ENCODE data around the gene MCUB.
A peak's percentile ranks its signal among the peaks of the same experiment; 100 is the strongest.

The MCUB gene

DNA sequence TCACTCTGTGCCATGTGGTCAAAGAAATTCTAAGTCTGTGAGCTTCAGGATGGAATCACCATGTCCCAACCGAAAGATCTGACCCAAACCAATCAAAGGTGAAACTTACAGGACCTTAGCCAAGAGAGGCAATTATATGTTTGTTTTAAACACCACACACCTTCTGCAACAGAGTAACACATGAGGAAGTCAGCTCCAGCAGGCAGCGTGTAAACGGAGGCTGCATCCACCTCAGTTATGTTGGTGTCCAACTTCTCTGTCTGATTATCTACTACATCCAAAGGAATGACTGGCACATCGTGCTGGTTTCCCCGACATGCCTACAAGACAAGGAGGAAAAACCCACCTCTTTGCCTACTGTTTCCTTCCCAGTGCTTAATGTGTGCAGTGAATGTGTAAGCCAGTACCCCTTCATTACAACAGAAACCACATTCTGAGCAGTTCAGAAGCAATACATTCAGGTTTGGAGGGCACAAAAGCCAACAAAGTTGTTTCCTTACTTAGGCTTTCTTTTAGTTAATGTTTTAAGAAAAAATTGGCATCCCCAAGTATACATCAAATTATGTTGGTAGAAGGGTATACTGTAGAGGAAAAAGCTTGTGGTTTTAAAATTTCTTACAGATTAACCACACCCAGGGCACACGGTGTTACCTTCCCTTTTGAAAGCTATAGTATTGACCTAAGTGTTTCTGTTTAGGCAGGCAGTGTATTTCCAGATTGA lies 130.8 kb downstream of the MCUB start:
- DNase-seq = no peak

DNA sequence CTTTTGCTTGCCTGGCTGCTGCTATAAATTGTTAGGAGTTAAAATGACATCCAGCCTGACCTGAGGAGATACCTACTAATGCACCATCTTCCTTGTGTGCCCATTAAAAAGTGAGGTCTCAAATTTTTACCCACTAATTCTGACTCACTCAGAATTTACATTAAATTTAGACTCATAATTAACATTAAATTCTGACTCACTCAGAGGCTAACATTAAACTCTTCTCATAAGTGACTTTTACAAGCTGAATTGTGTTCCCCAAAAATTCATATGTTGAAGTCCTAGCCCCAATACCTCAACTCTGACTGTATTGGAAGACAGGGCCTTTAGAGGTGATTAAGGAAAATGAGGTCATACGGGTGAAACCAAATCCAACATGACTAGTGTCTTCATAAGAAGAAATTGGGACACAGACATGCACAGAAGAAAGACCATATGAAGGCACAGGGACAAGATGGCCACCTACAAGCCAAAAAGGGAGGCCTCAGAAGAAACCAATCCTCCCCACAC lies 131.4 kb downstream of the MCUB start:
- no peak for DNase-seq

DNA sequence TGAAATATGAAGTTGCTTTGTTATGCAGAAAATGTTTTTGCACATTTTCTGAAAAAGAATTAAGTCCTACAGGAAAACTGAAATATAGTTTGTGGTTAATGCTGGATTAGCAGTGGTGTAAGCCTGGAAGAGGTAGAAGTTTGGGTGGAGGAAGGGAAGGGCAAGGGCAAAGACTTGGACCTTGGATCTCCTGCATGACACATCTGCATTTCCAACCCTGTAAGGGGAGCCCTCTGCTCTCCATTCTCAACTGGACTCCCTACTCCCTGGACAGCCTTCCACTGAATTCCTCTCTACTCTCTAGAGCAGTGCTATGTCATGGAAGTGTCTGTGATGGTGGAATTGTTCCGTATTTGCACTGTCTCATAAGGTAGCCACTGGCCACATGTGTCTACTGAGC lies 138.6 kb downstream of the MCUB start:
- DNase-seq = no peak

DNA sequence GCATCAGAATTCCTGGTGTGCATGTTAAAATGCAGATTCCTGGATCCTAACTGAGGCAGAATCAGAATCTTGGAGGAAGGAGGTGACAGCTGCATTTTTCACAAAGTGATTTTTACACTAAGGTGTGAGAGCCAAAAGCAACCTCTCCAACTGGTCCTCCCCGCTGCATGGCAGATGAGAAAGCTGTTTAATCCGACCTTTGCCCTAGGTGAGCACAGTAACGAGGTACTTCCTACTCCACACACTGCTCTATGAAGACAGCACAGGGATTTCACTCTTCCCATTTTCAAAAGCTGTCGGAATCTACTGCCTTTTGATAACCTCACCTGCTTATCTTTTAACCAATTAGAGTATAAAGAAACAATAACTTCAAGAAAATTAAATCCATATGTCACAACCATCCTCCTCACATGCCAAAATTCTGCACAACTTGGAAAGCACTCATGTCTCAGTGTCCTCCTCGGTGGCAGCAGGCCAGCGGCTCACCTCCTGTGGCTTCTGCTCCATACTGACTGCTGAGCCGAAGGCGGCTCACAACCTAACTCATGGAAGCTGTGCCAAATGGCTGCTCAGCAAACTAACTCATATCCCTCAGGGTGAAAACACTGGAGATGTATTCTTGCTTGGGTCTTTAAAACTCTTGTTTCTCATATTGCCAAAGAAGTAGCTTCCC lies 139.6 kb downstream of the MCUB start:
- DNase-seq = no peak

DNA sequence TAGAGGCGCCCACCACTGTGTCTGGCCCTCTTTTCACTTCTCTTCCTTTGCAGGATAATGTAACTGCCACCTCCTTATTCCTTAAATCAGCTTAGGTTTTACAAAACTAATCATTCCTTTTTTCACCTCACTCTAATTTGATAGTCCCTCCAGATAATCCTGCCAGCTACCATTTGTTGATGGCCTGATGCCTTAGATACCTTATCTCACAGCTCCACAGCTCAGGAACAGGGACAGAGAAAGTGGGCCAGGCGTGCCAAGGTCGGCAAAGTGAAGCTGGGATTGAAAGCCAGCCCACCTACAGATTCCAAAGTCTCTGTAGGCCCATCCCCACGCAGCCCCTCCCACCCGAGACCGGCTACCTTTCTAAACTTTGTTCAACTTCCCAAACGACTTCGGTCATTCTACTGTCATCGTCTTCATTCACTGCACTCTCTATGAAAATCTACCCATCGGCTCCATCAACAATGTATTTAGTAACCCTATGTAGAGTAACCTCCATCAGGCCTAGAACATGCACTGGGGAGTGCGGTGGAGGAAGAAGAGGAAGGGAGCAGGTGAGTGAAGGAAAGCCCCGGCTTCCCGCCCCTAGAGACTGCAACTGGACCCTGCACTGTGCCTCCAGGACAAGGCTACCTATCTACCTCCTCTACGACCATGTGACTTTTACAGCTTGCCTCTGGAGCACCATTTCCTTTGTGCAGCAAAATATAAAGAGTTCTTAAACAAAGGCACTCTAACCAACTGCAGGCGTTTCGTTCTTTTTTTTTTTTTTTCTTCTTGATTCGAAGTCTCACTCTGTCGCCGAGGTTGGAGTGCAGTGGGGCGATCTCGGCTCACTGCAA lies 141.7 kb downstream of the MCUB start:
- no peak for DNase-seq

DNA sequence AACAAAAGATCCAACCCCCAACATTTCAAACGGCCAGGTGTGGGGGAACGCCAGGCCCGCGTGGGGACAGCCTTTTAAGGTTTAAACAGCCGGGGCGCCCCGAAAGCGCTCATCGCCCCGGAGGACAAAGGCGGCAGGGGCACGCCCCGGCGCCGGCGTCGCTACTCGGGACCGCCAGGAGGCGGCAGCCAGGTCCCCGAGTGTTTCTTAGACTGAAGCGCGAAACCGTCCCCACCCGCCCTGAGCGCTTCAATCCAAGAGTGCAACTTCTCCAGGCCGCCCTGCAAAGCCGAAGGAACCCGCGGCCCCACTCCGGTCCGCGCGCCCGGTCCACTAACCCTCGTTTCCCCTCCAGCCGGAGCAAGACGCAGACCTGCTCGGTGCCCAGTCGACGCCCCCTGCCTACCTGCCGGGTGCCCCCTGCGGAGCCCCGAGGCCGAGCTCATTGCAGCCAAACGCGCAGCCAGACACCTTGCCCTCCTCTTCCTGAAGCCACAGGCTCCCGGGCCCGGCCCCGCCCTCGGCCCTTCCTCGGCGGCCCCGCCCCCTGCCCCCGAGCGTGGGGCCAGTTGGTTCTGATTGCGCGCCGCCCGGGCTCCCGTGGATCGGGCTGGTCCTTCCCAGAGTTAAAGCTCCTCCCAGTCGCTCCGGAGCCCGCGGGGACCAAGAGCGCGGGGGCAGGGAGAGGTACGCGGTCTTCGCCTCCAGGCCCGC lies 143.1 kb downstream of the MCUB start, which contains the start of gene CASP6:
Gene CASP6 (minus strand): TSS at position 496 of the 714 bp plus-strand sequence. CDS start 50 bp downstream, at position 446.
- DNase-seq = peak; percentile 73

DNA sequence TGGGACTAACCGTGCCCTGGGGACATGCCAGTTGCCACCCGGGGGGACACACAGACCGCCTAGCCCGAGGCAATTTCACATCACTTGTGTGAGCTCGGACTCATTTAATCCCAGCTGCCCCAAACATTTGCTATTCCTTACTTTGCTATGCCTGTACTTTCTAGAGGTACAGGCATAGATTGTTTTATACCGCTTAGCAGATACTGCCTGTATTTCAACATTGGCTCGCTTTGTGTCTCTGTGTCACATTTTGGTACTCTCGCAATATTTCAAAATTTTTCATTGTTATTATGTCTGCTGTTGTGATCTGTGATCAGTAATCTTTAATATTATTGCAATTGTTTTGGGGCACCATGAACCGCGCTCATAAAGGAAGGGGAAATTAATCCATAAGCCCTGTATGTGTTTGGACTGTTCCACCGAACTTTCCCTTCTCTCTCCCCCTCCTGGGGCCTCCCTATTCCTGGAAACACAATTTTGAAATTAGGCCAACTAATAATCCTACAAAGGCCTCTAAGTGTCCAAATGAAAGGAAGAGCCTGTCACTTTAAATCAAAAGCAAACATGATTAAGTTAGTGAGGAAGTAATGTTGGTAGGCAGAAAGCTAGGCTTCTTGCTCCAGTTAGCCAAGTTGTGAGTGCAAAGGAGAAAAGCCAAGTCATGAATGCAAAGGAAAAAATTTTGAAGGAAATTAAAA lies 143.8 kb downstream of the MCUB start:
- DNase-seq = no peak

DNA sequence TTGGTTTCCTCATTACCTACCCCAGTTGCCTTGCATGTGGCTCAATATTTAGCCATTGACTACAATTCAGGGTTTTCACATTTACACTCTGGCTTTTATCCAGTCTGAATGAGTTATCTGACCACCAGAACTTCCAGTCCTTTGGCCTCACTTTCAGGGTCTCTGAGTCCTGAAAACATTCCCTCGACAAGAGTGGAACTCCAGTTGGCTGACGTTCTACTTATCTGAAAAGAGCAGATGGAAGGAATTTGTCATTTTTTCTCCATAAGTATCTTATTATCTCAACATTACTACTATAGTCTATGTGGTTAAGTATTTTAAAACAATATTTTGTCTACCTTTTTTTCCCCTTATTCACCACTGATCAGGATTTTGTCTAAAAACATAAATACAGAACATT lies 148.4 kb downstream of the MCUB start:
- DNase-seq = no peak

DNA sequence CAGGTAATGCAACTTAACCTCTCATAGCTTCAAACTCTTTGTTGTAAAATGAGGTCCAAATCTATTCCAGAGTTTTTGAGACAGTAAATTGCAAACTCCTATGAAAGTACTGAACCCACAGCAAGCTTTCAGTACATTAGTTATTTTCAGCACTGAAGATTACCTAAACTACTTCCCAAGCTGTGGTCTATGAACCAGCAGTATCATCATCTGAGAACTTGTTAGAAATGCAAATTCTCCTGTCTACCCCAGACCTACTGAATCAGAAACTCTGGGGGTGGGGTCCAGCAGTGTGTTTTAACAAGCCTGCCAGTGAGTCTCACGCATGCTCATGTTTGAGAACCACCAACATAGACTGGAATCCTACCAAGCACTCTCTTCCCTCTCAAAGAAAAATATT lies 148.9 kb downstream of the MCUB start:
- DNase-seq = no peak

DNA sequence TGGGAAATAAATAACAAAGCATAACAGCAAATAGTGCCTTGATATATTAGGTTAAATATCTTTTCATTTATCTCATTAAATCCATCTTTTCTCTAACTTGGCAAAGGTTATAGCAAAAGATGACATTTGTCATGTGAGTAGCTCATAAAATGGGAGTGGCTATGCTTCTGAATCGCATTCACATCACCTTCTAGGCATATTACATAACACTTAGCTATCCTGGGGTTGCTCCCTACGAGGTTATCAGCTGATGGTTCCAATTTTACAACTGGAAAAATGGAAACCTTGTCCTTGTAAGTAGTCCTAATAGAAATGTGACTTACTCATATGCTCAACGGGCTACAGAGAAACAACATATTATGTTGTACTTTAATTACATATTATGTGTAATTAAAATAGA lies 153.5 kb downstream of the MCUB start:
- no peak for DNase-seq

DNA sequence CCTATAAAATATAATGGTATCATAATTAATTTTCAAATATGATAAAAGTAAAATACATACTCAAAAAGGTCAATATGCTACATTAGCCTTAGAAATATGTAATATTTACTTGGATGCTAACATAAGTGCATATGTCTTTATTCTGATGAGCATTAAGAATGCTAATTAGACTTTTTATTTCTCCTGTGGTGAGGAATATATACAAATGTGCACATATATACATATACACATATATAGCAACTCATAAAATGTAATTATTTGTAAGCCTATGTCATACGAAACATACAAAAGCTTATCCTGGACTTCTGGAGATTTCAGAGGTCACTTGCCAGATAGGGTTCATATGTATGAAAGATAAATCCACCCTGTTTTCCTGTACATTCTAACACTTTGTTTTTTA lies 158.7 kb downstream of the MCUB start:
- no peak for DNase-seq

DNA sequence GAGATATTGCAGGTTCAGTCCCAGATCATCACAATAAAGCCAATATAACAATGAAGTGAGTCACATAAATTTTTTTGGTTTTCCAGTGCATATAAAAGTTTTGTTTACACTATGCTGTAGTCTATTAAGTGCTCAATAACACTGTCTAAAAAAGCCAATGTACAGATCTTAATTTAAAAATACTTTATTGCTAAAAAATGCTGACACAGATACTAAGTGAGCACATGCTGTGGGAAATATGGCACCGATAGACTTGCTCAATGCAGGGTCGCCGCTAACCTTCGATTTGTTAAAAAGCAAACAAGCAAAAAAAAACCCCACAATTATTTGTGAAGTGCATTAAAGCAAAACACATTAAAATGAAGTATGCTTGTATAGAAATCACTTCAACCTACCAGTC lies 159.6 kb downstream of the MCUB start:
- DNase-seq = no peak

DNA sequence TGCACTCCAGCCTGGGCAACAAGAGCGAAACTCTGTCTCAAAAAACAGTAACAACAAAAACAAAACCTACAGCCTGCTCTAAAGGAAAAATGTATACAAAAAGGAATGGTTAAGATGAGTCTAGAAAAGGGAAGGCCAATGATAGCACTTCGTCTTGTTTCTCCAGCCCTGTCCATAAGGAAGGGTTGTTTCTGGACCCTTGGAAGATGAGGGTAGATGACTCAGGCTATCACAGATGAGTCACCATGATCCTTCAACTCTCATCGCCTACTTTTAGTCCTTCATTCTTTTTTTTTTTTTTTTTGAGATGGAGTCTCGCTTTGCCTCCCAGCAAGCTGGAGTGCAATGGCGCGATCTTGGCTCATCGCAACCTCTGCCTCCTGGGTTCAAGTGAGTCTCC lies 161.0 kb downstream of the MCUB start:
- DNase-seq = no peak

DNA sequence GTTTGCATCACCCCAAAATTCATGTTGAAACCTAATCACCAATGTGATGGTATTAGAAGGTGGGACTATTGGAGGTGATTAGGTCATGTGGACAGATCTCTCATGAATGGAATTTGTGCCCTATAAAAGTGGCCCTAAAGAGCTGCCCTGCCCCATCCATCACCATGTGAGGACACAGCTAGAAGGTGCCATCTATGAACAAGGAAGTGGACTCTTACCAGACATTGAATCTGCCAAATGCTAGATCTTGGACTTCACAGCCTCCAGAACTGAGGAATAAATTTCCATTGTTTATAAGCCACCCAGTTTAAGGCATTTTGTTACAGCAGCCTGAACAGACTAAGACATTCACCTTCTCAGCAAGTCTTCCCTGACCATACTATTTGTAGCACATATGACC lies 162.3 kb downstream of the MCUB start:
- no peak for DNase-seq

DNA sequence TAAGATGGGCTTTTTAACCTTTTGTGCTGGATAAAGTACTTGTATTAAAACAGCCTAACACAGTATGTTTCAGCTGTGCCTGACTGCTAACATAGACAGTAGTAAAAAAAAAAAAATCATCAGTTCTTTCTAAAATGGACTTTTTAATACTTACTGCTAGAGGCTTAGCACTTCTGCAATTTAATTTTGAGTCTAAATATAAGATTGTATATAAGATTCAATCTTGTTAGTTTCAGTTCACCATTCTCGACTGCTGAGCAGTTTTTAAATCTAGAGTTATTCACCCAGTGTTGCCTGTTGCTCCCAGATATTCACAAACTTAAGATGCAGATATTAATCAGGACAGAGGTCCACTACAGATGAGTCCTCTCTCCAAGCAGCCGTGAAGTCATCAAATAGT lies 163.1 kb downstream of the MCUB start:
- no peak for DNase-seq

DNA sequence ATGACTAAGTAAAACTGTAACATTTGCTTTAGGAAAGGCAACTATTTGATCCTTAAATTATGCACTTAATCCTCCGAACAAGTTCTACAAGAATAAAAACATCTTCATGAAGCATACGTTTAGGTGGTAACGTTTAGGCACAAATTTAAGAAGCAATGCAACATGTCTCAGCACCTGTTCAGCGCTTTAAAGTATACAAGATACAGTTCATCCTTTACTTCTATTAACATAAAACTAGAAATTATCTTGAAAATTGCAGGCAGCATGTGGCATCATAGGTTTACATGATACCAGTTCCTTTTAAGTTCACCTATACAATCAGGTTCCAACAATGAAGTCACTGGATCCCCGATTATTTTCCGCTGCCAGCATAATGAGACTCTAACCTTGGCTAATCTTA lies 168.3 kb downstream of the MCUB start:
- DNase-seq = no peak

DNA sequence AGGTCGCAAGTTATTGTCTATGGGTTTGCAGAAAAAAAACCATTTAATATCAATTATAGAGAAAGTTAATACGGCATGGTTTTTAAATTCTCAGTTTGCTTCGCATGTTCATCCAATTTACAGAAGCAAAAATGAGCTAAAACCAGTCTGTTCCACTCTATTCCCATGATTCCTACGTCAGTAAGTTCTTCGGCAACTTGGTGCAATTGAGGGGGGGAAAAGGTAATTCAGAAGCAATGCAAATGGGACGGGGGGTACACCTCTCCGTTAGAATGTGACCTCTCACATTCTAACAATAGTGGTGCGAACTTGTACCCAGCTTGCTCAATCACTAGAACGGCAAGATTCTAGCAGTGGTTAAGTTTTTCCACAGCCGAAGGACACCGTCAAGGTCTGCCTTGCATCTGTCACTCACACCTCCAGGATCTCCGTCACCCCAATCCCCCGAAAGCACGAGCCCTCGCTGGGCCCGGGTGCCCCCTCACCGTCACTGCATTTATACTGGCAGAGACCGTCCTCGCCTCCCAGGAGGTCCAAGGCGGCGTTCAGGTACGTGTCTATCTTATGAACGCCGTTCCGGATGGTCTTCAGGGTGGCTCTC lies 169.2 kb downstream of the MCUB start:
- no peak for DNase-seq

DNA sequence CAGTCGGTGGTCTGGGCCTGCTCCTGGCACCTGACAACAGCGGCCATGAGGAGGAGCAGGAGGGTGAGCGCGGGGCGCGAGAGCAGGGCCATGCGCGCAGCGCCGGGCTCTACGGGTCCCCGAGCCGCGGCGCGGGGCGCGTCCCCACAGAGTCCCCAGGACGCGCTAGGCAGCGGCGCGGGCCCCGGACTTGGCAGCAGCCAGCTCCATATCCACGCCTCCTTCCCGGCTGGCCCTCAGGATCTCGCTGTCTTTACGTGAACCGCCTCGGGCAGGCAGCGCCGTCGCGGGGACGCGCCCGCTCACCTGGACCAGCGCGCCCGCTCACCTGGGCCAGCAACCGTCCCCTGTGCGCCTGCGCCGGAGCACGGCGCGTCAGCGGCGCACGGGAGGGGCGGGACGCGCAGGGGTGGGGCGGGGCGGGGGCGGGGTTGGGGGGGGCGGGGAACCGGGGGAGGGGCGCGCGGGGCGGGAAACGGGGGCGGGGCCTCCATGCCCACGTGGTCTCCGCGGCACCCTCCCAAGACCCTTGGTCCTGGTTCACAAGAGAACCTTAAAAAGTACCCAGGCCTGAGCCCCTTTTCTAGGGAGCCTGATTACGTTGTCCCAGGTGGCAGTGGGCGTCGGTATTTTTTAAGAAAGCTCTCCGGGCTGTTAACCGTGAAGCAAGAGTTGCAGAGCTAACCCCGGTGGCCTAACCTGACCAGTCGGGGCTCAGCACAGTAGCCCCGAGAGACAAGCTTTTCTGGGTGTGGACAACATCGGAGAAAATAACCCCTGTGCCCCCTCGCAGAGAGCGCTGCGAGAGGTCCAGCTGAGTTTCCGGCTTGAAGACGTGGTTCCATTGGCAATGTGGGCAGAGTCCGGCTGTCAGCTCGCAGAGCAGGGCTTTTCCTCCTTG lies 169.9 kb downstream of the MCUB start, which contains the start of gene PLA2G12A:
Gene PLA2G12A (minus strand): TSS at position 353 of the 901 bp plus-strand sequence. CDS start 261 bp downstream, at position 92.
- DNase-seq = peak; percentile 80

DNA sequence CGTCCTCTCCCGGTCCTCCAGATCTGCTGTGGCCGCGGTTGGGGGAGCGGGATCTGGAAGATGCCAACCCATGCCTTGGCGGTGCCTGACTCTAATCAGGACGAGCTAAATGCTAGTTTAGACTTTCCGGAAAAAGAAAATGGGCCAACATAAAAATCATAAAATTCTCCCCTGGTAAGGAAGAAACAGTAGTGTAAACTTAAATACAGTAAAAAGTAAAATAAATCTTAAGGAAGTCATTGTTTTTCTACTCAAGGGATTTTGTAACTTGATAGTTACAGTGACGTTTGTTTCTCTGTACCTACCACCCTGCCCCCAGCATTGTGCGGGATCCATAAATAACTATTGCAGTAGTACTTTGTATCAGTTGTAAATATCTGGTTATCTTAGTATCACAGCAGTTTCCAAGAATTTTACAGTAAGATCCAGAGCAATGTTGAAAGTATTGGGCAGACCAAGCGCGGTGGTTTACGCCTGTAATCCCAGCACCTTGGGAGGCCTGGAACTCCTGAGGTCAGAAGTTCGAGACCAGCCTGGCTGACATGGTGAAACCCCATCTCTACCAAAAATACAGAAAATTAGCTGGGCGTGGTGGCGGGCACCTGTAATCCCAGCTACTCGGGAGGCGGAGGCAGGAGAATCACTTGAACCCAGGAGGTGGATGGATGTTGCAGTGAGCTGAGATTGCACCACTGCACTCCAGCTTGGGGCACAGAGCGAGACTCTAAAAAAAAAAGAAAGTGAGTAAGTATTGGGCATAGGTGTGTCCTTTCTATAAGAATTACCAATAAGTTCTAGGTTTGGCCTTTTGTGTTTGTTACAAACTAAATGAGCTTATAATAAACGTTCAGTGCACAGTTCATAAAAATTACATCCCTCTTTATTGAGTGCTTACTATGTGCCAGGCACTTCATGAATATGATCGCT lies 170.8 kb downstream of the MCUB start:
- DNase-seq = no peak
